ENCODE measurements around the gene MYO1H.

DNA sequence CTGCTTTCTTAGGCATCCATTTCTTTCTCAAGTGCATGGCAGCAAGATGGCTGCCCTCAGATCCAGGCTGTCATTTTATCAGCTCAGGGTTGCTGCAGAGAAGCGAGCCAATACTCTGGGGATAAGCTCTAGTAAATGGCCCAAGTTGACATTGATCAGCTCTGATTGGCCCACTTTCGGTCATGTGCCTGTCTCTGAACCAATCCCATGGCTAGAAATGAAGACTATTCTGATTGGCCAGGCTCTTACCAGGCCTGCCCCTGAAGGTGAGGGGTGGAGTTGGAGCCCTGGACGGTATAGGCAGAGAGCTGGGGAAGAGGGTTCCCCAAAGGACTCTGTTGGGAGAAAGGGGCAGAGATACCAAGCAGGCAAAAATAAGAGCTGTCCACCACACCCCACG is 41.4 kb downstream of the MYO1H start:
- TF ChIP-seq, protein P1, sequence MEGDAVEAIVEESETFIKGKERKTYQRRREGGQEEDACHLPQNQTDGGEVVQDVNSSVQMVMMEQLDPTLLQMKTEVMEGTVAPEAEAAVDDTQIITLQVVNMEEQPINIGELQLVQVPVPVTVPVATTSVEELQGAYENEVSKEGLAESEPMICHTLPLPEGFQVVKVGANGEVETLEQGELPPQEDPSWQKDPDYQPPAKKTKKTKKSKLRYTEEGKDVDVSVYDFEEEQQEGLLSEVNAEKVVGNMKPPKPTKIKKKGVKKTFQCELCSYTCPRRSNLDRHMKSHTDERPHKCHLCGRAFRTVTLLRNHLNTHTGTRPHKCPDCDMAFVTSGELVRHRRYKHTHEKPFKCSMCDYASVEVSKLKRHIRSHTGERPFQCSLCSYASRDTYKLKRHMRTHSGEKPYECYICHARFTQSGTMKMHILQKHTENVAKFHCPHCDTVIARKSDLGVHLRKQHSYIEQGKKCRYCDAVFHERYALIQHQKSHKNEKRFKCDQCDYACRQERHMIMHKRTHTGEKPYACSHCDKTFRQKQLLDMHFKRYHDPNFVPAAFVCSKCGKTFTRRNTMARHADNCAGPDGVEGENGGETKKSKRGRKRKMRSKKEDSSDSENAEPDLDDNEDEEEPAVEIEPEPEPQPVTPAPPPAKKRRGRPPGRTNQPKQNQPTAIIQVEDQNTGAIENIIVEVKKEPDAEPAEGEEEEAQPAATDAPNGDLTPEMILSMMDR (IDR thresholded peaks at IDR 0.05), result no peak
- TF ChIP-seq POLR2A (IDR thresholded peaks at IDR 0.05), result no peak

Measured in adrenal gland (tissue), 5 donors.